NCI-H2171 treated with DMSO at 0.1 percent for 48 hours (cell line): ENCODE measurements around the gene EPB41L4B.
"Not testable (repeated sequence)": the region's sequence is repeated elsewhere in the genome, so short reads cannot be mapped to it uniquely, and the experiment has no call there.

Experiments used
- DNase-seq: peaks from one replicate; lab custom pipeline; 2025; lab: John Stamatoyannopoulos, UW

EPB41L4B gene

GRCh38 chr9:109244179-109245132, 76.4 kb downstream of the EPB41L4B start:
- DNase-seq, result peak; percentile 79

- no peak for DNase-seq
These were observed 78.1 kb downstream of the EPB41L4B start for GRCh38 chr9:109242741-109243140.

GRCh38 chr9:109242014-109242413, 78.8 kb downstream of the EPB41L4B start:
- no peak for DNase-seq

GRCh38 chr9:109241207-109241606, 79.7 kb downstream of the EPB41L4B start:
- no peak for DNase-seq

GRCh38 chr9:109239240-109239639, 81.6 kb downstream of the EPB41L4B start:
- DNase-seq, result no peak

GRCh38 chr9:109238655-109239054, 82.2 kb downstream of the EPB41L4B start:
- peak; percentile 46 for DNase-seq

GRCh38 chr9:109238125-109238524, 82.7 kb downstream of the EPB41L4B start:
- no peak for DNase-seq

GRCh38 chr9:109232449-109233237, 88.2 kb downstream of the EPB41L4B start:
- no peak for DNase-seq

GRCh38 chr9:109231593-109231992, 89.3 kb downstream of the EPB41L4B start:
- no peak for DNase-seq

GRCh38 chr9:109230277-109230676, 90.6 kb downstream of the EPB41L4B start:
- no peak for DNase-seq

GRCh38 chr9:109229682-109230081, 91.2 kb downstream of the EPB41L4B start:
- DNase-seq, result peak; percentile 30

GRCh38 chr9:109228093-109228642, 92.7 kb downstream of the EPB41L4B start:
- DNase-seq, result no peak

GRCh38 chr9:109225629-109226028, 95.2 kb downstream of the EPB41L4B start:
- DNase-seq, result no peak

- peak; percentile 88 for DNase-seq
These were observed 96.1 kb downstream of the EPB41L4B start for GRCh38 chr9:109224751-109225150.

GRCh38 chr9:109218242-109218641, 102.6 kb downstream of the EPB41L4B start:
- DNase-seq, result not testable (repeated sequence)

- no peak for DNase-seq
These were observed 106.4 kb downstream of the EPB41L4B start for GRCh38 chr9:109214414-109214813.

- no peak for DNase-seq
These were observed 107.4 kb downstream of the EPB41L4B start for GRCh38 chr9:109213285-109214121.

- no peak for DNase-seq
These were observed 108.1 kb downstream of the EPB41L4B start for GRCh38 chr9:109212768-109213167.

- no peak for DNase-seq
These were observed 114.2 kb downstream of the EPB41L4B start for GRCh38 chr9:109206670-109207069.

- DNase-seq, result no peak
These were observed 115.3 kb downstream of the EPB41L4B start for GRCh38 chr9:109205526-109205925.

GRCh38 chr9:109203761-109204360, 117.0 kb downstream of the EPB41L4B start:
- no peak for DNase-seq
